Sigmoid colon (tissue), 7 donors: ENCODE measurements around the gene SMTNL2. TPM values are rescaled to one million over a fixed set of nuclear protein-coding genes. Genes with fewer than 3 reads are reported as not detected.

ENCODE experiments used
- DNase-seq: peaks from one replicate; pipeline ENCODE4 v3.0.0-alpha.2; 2019
- H3K27ac ChIP-seq, 4 donors: fragments of 200-600 bp; sonication (generic); one replicate each; pipeline ENCODE4 v1.5.1; 2016 to 2019; ENCODE audit warnings: mild to moderate bottlenecking in 1 of 4
- H3K27me3 ChIP-seq, 3 donors: fragments of 200-600 bp; sonication (generic); one replicate each; pipeline ENCODE4 v1.5.1; 2019; ENCODE audit warnings: mild to moderate bottlenecking in 1 of 3
- H3K36me3 ChIP-seq, 4 donors: fragments of 200-600 bp; sonication (generic); one replicate each; pipeline ENCODE4 v1.5.1; 2016 to 2019
- H3K4me1 ChIP-seq, 4 donors: fragments of 200-600 bp; sonication (generic); one replicate each; pipeline ENCODE4 v1.5.1; 2017 to 2019
- H3K4me3 ChIP-seq, 4 donors: fragments of 200-600 bp; sonication (generic); one replicate each; pipeline ENCODE4 v1.5.1; 2017 to 2019; ENCODE audit warnings: mild to moderate bottlenecking in 2 of 4, moderate library complexity in 1 of 4
- H3K9me3 ChIP-seq, 4 donors: fragments of 200-600 bp in 3 of 4; sonication (generic) in 3 of 4; one replicate each; pipeline versions ENCODE4 v1.5.1 to v1.6.1; 2013 to 2019
- CTCF ChIP-seq, 4 experiments: fragments of 450-650 bp in 3 of 4; fragments of 200-600 bp in 1 of 4; IDR thresholded peaks; one replicate each; pipeline ENCODE4 v1.5.1; 2016 to 2019; ENCODE audit warnings: antibody characterized with exemption in 4 of 4, mild to moderate bottlenecking in 3 of 4, moderate library complexity in 2 of 4
- EP300 ChIP-seq, 4 donors: sonication (generic); formaldehyde crosslinking; IDR thresholded peaks; one replicate each; pipeline ENCODE4 v1.6.1; 2017; ENCODE audit warnings: antibody characterized with exemption in 4 of 4
- POLR2A ChIP-seq, 2 donors: fragments of 450-650 bp; IDR thresholded peaks; one replicate each; pipeline ENCODE4 v1.6.1; 2016; ENCODE audit warnings: antibody characterized with exemption in 2 of 2, mild to moderate bottlenecking in 2 of 2, moderate library complexity in 2 of 2
- POLR2AphosphoS5 ChIP-seq, 4 donors: sonication (generic); formaldehyde crosslinking; IDR thresholded peaks; one replicate each; pipeline ENCODE4 v1.6.1; 2017; ENCODE audit warnings: antibody characterized with exemption in 4 of 4
- WGBS, 2 donors: extraction: QIAGEN DNeasy Blood & Tissue Kit; methylation state at CpG; one replicate each; pipeline ENCODE4 v1.1.7; 2013; 5-methylcytosine and 5-hydroxymethylcytosine counted together
- intact Hi-C: fragments of 100-400 bp; cut with DNase I; formaldehyde crosslinking; loops from one replicate; pipeline ENCODE4 v1.15.1; 2023
- polyA plus RNA-seq, 3 donors: library from polyadenylated mRNA; stranded (reverse); fragments of 200-250 nt; gene quantifications; one replicate each; pipeline ENCODE4 v1.2.3, GENCODE V29; 2013
- total RNA-seq, 4 donors: library from RNA; depleted of rRNA; stranded (reverse); fragments of >200 nt; gene quantifications; one replicate each; pipeline ENCODE4 v1.1.0, GENCODE V29; 2016
- donor health status: healthy with polysubstance abuse.
- donor health status: Bipolar disorder and iron deficiency.
- donor health status: healthy.

The SMTNL2 gene
- total and polyA plus RNA-seq, 7 donors: 0.33 to 1.9 (median 0.99) TPM; not detected in 1

DNA sequence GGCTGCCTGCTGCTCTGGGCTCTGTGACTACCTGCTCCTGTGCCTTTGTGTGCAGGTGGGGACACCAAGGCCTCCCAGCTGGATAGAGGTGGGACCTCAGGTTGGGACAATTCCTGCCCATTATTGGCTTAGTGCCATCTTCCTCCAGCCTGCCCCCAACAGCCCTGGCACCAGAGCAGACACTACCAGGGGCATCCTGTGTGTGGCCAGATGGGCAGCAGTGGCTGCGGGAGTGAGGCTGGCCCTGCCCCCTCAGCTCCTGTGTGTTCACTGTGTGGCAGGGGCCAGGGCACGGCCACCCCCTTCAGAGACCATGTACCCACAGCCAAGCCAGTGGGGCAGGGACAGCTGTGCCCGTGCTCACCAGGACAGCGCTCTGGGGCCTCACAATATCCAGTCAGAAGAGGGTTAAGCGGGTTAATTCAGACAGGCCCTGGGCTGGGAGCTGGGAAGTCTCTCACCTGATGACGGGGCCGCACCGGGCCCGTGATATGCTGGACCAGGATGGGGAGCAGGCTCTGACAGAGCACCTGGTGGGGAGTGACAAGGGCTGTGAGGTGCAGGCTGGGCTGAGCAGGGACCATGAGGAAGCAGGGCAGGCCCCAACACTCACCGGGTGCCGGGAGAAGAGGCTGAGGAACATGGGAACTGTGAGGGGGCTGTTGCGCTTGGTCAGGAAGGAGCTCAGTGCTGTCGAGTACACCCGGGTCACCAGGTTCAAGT, 42.2 kb upstream of the SMTNL2 start:
- intact Hi-C loops: no loop called here
- H3K27ac ChIP-seq: peak overlapping the region in 3 of 4 donors; percentile 2 to 17 (median 10)
- TF ChIP-seq CTCF (IDR thresholded peaks at IDR 0.05) (no peak), POLR2A (IDR thresholded peaks at IDR 0.05) (no peak), EP300 (IDR thresholded peaks at IDR 0.05) (no peak), POLR2AphosphoS5 (IDR thresholded peaks at IDR 0.05) (no peak)

DNA sequence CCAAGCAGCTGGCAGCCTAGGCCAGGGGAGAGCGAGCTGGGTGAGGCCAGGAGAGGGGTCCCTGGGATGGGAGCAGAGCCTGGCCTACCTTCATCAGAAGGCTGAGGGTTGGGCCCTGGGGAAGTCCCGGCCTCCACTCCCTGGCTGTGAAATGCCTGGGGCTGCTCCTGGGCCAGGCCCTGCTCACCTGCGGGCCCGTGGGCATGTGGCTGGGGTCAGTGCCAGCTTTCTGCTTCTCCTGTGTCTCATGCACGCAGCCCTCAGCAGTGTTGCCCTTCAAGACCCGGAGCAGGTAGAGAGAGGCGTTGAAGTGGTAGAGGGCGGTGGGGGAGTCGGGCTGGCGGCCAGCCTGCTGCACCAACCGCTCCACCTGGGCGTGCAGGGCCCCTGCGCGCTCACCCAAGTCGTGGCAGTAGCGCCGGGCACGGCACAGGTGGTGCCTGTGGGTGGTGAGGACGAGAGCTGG, 41.6 kb upstream of the SMTNL2 start:
- Histone ChIP-seq H3K27ac (no peak overlapping the region), H3K9me3 (no peaks in the 10 kb centered on the region), H3K27me3 (no peaks in the 10 kb centered on the region), H3K4me1 (peaks cover 0 to 4% (median under 1%) of the 10 kb centered on the region in 4 donors), H3K36me3 (peaks cover 14 to 93% (median 70%) of the 10 kb centered on the region in 4 donors), H3K4me3 (no peak overlapping the region)
- intact Hi-C loops: no loop called here
- TF ChIP-seq CTCF (IDR thresholded peaks at IDR 0.05): no peak
- WGBS, 2 donors: 93 to 96% methylated on average over 19 of the region's 19 CpGs
- DNase-seq: peak; percentile 52

More for the DNA sequence above, 42.2 kb upstream of the SMTNL2 start:
- H3K27me3 ChIP-seq: no peaks in the 10 kb centered on the region
- H3K4me3 ChIP-seq: no peak overlapping the region
- peaks cover 0 to 10% (median 5%) of the 10 kb centered on the region in 4 donors for H3K4me1 ChIP-seq
- 94 to 95% methylated on average over 14 of the region's 14 CpGs for WGBS, 2 donors
- peaks cover 14 to 87% (median 65%) of the 10 kb centered on the region in 4 donors for H3K36me3 ChIP-seq
- no peaks in the 10 kb centered on the region for H3K9me3 ChIP-seq
- peak; percentile 54 for DNase-seq

- DNase-seq: peak; percentile 54
- intact Hi-C loops: no loop called here
- Histone ChIP-seq H3K4me1 (no peaks in the 10 kb centered on the region), H3K36me3 (peaks cover 14 to 98% (median 75%) of the 10 kb centered on the region in 4 donors), H3K9me3 (no peaks in the 10 kb centered on the region), H3K4me3 (no peak overlapping the region), H3K27me3 (no peaks in the 10 kb centered on the region), H3K27ac (no peak overlapping the region)
- WGBS, 2 donors: 69 to 86% methylated on average over 19 of the region's 19 CpGs
- TF ChIP-seq POLR2A (IDR thresholded peaks at IDR 0.05) (no peak), POLR2AphosphoS5 (IDR thresholded peaks at IDR 0.05) (no peak), EP300 (IDR thresholded peaks at IDR 0.05) (no peak), CTCF (IDR thresholded peaks at IDR 0.05) (no peak)
These were observed 40.7 kb upstream of the SMTNL2 start for GRCh38 chr17:4543557-4544026.

- Histone ChIP-seq H3K4me1 (no peaks in the 10 kb centered on the region), H3K36me3 (peaks cover 14 to 98% (median 80%) of the 10 kb centered on the region in 4 donors), H3K27me3 (no peaks in the 10 kb centered on the region), H3K9me3 (no peaks in the 10 kb centered on the region), H3K4me3 (no peak overlapping the region), H3K27ac (no peak overlapping the region)
- intact Hi-C loops: no loop called here
- no peak for TF ChIP-seq CTCF (IDR thresholded peaks at IDR 0.05)
- no peak for TF ChIP-seq EP300 (IDR thresholded peaks at IDR 0.05)
- no peak for TF ChIP-seq POLR2AphosphoS5 (IDR thresholded peaks at IDR 0.05)
- TF ChIP-seq POLR2A (IDR thresholded peaks at IDR 0.05): no peak
- DNase-seq: peak; percentile 61
- WGBS, 2 donors: 94 to 95% methylated on average over 37 of the region's 37 CpGs
These were observed 40.0 kb upstream of the SMTNL2 start for GRCh38 chr17:4544135-4544950.
